NB4 (cell line): Measurements from ENCODE around the gene HEBP1.

ENCODE experiments used
- DNase-seq: peaks from one replicate; pipeline ENCODE4 v3.0.0; 2010; ENCODE audit warnings: low read depth
- H3K4me3 ChIP-seq: one replicate; pipeline ENCODE4 v1.5.1; 2011; ENCODE audit warnings: mild to moderate bottlenecking, low read depth, low read length, moderate library complexity
- CTCF ChIP-seq: IDR thresholded peaks from one replicate; pipeline ENCODE4 v1.5.1; 2012; ENCODE audit warnings: low read depth, low read length
- MAX ChIP-seq: IDR thresholded peaks from 2 replicates; pipeline ENCODE4 v1.6.1; 2011; ENCODE audit warnings: low read depth, low read length
- MYC ChIP-seq: IDR thresholded peaks from 2 replicates; pipeline ENCODE4 v1.6.1; 2011; ENCODE audit warnings: low read depth, low read length
- POLR2A ChIP-seq: IDR thresholded peaks from 2 replicates; pipeline ENCODE4 v1.6.1; 2011; ENCODE audit warnings: mild to moderate bottlenecking; ENCODE audit not compliant: insufficient read length; ENCODE audit errors: extremely low read depth

HEBP1 gene

GRCh38 chr12:13004986-13005385 lies 4.9 kb upstream of the HEBP1 start:
- no peak for DNase-seq
- H3K4me3 ChIP-seq: no peak overlapping the region
- TF ChIP-seq CTCF: no peak
- no peak for TF ChIP-seq MYC
- no peak for TF ChIP-seq POLR2A
- TF ChIP-seq MAX: no peak

GRCh38 chr12:13004361-13004760 lies 4.3 kb upstream of the HEBP1 start:
- no peak overlapping the region for H3K4me3 ChIP-seq
- TF ChIP-seq MYC: no peak
- no peak for TF ChIP-seq POLR2A
- no peak for TF ChIP-seq CTCF
- TF ChIP-seq MAX: no peak

GRCh38 chr12:13002301-13003097 lies 2.4 kb upstream of the HEBP1 start:
- H3K4me3 ChIP-seq: no peak overlapping the region

More at GRCh38 chr12:13004361-13004760, 4.3 kb upstream of the HEBP1 start:
- no peak for DNase-seq

GRCh38 chr12:13001775-13002040 lies 1.6 kb upstream of the HEBP1 start:
- H3K4me3 ChIP-seq: peak overlapping the region; percentile 42
- DNase-seq: no peak
- no peak for TF ChIP-seq CTCF
- TF ChIP-seq MAX: no peak
- TF ChIP-seq POLR2A: no peak
- no peak for TF ChIP-seq MYC

More at GRCh38 chr12:13002301-13003097, 2.4 kb upstream of the HEBP1 start:
- TF ChIP-seq MAX: no peak
- no peak for TF ChIP-seq CTCF
- no peak for TF ChIP-seq MYC
- TF ChIP-seq POLR2A: no peak
- DNase-seq: no peak

- peak; percentile 74 for DNase-seq
- H3K4me3 ChIP-seq: peak overlapping the region; percentile 68
Observed at GRCh38 chr12:13000925-13001774, 1.1 kb upstream of the HEBP1 start.

More at GRCh38 chr12:13000925-13001774, 1.1 kb upstream of the HEBP1 start:
- TF ChIP-seq CTCF: no peak
- TF ChIP-seq POLR2A: no peak
- TF ChIP-seq MYC: no peak
- TF ChIP-seq MAX: no peak
